ENCODE data around the gene PWWP2B.

The PWWP2B gene

GRCh38 chr10:132355297-132355696 is 41.7 kb upstream of the PWWP2B start:
- no peak for DNase-seq
- Histone ChIP-seq H3K27me3 (ENCODE audit: insufficient read depth, low read depth, severe bottlenecking) (no peaks in the 10 kb centered on the region), H3K9me3 (ENCODE audit: severe bottlenecking) (no peaks in the 10 kb centered on the region), H3K27ac (no peak overlapping the region), H3K36me3 (no peaks in the 10 kb centered on the region), H3K4me3 (ENCODE audit: low read depth, low read length) (no peak overlapping the region)
- no peak for TF ChIP-seq CTCF (IDR thresholded peaks at IDR 0.05; ENCODE audit: low read depth, low read length)

DNA sequence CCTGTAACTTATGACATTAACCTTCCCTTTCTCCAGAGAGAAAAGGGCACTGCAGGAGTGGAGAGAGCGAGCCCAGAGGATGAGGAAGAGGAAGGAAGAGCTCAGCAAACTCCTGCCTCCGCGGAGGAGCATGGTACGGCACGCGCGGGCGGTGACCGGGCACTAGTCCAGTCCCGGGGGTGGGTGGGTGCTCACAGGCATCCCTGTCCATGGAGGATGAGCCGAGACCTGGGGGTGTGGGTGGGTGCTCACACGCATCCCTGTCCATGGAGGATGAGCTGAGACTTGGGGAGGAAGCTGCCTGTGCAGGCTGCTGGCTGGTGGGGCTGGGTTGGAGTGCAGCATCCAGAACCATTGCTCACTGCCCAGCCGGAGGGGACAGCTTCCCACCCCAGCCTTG is 41.2 kb upstream of the PWWP2B start:
- Histone ChIP-seq H3K27ac (no peak overlapping the region), H3K4me3 (ENCODE audit: low read depth, low read length) (no peak overlapping the region), H3K27me3 (ENCODE audit: insufficient read depth, low read depth, severe bottlenecking) (no peaks in the 10 kb centered on the region), H3K36me3 (no peaks in the 10 kb centered on the region), H3K9me3 (ENCODE audit: severe bottlenecking) (no peaks in the 10 kb centered on the region)
- DNase-seq = no peak
- no peak for TF ChIP-seq CTCF (IDR thresholded peaks at IDR 0.05; ENCODE audit: low read depth, low read length)

DNA sequence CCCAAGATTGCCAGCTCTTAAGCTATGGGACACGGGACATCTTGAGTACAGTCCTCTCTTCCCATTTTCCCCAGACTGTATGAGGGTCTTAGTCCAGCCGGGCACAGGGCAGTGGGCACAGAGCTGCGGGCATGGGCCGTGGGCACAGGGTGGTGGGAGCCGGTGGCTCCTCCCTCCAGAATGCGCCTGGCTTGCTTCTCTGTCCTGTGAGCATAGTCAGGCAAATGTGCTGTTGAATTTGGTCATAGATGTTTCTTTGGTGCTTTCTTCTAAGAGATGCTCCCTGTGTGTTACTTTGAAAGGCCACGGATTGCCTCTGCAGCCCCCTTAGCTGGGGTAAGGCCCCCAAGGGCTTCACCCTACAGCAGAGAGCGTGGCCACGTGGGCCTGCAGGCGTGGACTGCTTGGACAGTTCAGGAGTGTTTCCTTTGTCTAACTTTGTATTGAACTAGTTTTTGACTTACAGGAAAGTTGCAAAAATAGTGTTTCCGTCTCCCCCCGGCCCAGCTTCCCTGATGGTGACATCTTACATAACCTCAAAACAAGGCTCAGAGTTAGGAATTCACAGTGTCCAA is 40.3 kb upstream of the PWWP2B start:
- no peak overlapping the region for H3K27ac ChIP-seq
- no peak overlapping the region for H3K4me3 ChIP-seq (ENCODE audit: low read depth, low read length)
- no peak for DNase-seq
- H3K27me3 ChIP-seq (ENCODE audit: insufficient read depth, low read depth, severe bottlenecking) = no peaks in the 10 kb centered on the region
- H3K9me3 ChIP-seq (ENCODE audit: severe bottlenecking) = no peaks in the 10 kb centered on the region
- no peaks in the 10 kb centered on the region for H3K36me3 ChIP-seq
- no peak for TF ChIP-seq CTCF (IDR thresholded peaks at IDR 0.05; ENCODE audit: low read depth, low read length)

GRCh38 chr10:132357286-132358058 is 39.5 kb upstream of the PWWP2B start:
- Histone ChIP-seq H3K4me3 (ENCODE audit: low read depth, low read length) (no peak overlapping the region), H3K9me3 (ENCODE audit: severe bottlenecking) (no peaks in the 10 kb centered on the region), H3K36me3 (no peaks in the 10 kb centered on the region), H3K27ac (no peak overlapping the region), H3K27me3 (ENCODE audit: insufficient read depth, low read depth, severe bottlenecking) (no peaks in the 10 kb centered on the region)
- no peak for DNase-seq
- TF ChIP-seq CTCF (IDR thresholded peaks at IDR 0.05; ENCODE audit: low read depth, low read length) = no peak

- Histone ChIP-seq H3K36me3 (no peaks in the 10 kb centered on the region), H3K27me3 (ENCODE audit: insufficient read depth, low read depth, severe bottlenecking) (no peaks in the 10 kb centered on the region), H3K4me3 (ENCODE audit: low read depth, low read length) (no peak overlapping the region), H3K27ac (no peak overlapping the region), H3K9me3 (ENCODE audit: severe bottlenecking) (no peaks in the 10 kb centered on the region)
- peak; percentile 30 for DNase-seq
- TF ChIP-seq CTCF (IDR thresholded peaks at IDR 0.05; ENCODE audit: low read depth, low read length) = no peak
Observed at GRCh38 chr10:132359305-132360040, 37.5 kb upstream of the PWWP2B start.

Measured in WERI-Rb-1 (cell line).